ENCODE results near the gene ZNF581. TPM values are rescaled to one million over a fixed set of nuclear protein-coding genes. Genes with fewer than 3 reads are reported as not detected.

The ZNF581 gene
- total RNA-seq, 4 donors from 2014 or later, result 11.8 to 20.2 (median 14.0) TPM

DNA sequence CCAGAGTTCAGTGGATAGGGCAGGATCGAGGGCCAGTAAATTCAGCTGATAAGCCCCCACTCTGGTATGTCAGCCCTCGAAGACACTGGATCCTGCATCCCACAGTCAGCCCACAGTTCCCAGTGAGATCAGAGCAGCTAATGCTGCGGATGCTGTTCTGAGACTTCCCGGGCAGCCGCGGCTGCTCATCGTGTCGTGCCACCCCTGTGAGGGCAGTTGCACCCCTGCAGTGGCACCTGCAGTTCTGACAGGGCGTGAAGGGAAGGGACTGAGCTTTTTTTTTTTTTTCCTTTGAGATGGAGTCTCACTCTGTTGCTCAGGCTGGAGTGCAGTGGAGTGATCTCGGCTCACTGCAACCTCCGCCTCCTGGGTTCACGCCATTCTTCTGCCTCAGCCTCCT, 24.1 kb downstream of the ZNF581 start:
- intact Hi-C loops (cut with DNase I), result no loop called here
- no peaks in the 10 kb centered on the region for H3K9me3 ChIP-seq
- no peak for DNase-seq
- H3K4me1 ChIP-seq, result peaks cover 0 to 40% (median 5%) of the 10 kb centered on the region in 3 donors
- no peaks in the 10 kb centered on the region for H3K27me3 ChIP-seq
- 76% methylated on average over 12 of the region's 12 CpGs; no CpG with 5 or more reads in 1 of the 2 donors for WGBS, 2 donors
- peak overlapping the region in 3 of 4 donors; percentile 40 to 65 (median 57) for H3K27ac ChIP-seq
- TF ChIP-seq POLR2A (IDR thresholded peaks at IDR 0.05), result no peak
- TF ChIP-seq, protein P1, sequence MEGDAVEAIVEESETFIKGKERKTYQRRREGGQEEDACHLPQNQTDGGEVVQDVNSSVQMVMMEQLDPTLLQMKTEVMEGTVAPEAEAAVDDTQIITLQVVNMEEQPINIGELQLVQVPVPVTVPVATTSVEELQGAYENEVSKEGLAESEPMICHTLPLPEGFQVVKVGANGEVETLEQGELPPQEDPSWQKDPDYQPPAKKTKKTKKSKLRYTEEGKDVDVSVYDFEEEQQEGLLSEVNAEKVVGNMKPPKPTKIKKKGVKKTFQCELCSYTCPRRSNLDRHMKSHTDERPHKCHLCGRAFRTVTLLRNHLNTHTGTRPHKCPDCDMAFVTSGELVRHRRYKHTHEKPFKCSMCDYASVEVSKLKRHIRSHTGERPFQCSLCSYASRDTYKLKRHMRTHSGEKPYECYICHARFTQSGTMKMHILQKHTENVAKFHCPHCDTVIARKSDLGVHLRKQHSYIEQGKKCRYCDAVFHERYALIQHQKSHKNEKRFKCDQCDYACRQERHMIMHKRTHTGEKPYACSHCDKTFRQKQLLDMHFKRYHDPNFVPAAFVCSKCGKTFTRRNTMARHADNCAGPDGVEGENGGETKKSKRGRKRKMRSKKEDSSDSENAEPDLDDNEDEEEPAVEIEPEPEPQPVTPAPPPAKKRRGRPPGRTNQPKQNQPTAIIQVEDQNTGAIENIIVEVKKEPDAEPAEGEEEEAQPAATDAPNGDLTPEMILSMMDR (IDR thresholded peaks at IDR 0.05), result no peak
- peaks cover 61 to 99% (median 73%) of the 10 kb centered on the region in 3 donors for H3K36me3 ChIP-seq
- H3K4me3 ChIP-seq, result no peak overlapping the region

DNA sequence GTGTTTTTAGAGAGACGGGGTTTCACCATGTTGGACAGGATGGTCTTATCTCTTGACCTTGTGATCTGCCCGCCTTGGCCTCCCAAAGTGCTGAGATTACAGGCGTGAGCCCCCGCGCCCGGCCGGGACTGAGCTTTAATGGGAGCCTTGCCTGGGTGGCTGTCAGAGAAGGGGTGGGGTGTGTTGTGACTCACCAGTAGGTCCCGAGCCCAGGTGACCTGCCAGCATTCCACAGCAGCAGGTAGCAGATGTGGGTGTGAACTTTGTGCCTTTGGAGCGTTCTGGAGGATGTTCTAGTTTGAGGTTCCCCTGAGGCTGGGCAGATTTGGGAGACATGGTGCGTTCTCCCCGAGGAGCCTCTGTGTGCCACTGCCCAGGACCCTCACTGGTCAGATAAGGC, 24.5 kb downstream of the ZNF581 start:
- Histone ChIP-seq H3K4me1 (peaks cover 0 to 40% (median 5%) of the 10 kb centered on the region in 3 donors), H3K27ac (peak overlapping the region; percentile 12 to 65 (median 48)), H3K27me3 (no peaks in the 10 kb centered on the region), H3K9me3 (no peaks in the 10 kb centered on the region), H3K4me3 (no peak overlapping the region), H3K36me3 (peaks cover 57 to 99% (median 68%) of the 10 kb centered on the region in 3 donors)
- intact Hi-C loops (cut with DNase I), result no loop called here
- DNase-seq, result no peak
- TF ChIP-seq, protein P1 (IDR thresholded peaks at IDR 0.05), result no peak
- TF ChIP-seq POLR2A (IDR thresholded peaks at IDR 0.05), result no peak
- WGBS, 2 donors, result 31 to 37% methylated on average over 2 of the region's 11 CpGs

DNA sequence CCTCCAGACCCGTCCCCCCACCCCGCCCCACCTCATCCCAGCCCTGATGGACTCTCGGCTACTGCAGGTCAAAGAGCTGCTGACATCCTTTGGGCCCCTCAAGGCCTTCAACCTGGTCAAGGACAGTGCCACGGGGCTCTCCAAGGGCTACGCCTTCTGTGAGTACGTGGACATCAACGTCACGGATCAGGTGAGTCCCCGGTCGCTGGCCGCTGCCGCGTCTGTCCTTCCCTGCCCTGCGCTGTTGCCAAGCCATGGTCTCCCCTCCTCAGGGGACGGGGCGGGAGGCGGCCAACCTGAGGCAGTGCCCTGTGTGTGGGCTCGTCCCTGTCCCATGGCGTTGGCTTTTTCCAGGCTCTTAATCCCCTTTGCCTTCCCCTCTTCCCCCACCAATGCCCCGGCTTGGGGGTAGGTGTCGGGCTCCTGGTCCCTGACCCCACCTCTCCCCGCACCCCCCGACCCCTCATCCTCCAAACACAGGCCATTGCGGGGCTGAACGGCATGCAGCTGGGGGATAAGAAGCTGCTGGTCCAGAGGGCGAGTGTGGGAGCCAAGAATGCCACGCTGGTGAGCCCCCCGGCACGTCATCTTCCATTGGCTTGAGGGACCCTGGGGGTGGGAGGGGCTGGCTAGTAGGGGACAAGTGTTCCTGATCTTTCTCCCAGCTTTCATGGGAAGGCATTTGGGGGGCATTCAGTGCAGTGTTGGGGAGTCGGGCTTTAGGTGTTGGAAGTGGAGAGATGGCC, 25.3 kb downstream of the ZNF581 start:
- Histone ChIP-seq H3K27me3 (no peaks in the 10 kb centered on the region), H3K27ac (peak overlapping the region in 2 of 4 donors; percentile 40 to 65), H3K4me1 (peaks cover 0 to 48% (median 5%) of the 10 kb centered on the region in 3 donors), H3K36me3 (peaks cover 49 to 99% (median 60%) of the 10 kb centered on the region in 3 donors), H3K4me3 (no peak overlapping the region), H3K9me3 (no peaks in the 10 kb centered on the region)
- no peak for DNase-seq
- WGBS, 2 donors, result 80 to 93% methylated on average over 1 to 3 of the region's 30 CpGs
- intact Hi-C loops (cut with DNase I), result no loop called here
- TF ChIP-seq POLR2A (IDR thresholded peaks at IDR 0.05), result no peak
- TF ChIP-seq, protein P1 (IDR thresholded peaks at IDR 0.05), result no peak

DNA sequence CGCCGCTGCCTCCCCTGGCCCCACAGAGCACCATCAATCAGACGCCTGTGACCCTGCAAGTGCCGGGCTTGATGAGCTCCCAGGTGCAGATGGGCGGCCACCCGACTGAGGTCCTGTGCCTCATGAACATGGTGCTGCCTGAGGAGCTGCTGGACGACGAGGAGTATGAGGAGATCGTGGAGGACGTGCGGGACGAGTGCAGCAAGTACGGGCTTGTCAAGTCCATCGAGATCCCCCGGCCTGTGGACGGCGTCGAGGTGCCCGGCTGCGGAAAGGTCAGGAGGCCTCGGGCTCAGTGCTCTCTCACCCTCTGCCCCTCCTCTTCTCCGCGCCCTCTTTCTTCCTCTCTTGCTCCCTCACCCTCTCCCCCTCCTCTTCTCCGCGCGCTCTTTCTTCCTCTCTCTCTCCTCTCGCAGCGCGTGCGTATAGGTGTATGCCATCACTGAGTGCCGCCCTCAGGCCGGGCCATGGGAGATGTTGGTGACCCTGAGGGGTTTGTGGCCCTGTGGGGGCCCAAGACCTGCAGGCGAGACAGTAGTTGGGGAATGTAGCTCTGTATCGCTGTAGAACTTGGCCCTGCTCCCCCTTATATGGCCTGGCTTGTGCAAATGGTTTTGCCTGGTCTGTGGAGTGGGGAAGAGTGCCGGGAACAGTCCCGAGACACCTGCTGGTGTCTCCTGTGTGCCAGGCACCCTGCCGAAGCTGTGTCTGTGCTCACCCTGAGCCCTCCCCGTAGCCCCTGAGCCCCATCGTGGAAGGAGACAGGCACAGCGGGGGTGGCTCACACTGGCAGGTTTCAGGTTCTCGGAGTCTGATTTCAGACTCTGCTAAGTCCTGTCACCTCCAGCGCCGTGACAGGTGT, 26.2 kb downstream of the ZNF581 start:
- H3K4me3 ChIP-seq, result no peak overlapping the region
- intact Hi-C loops (cut with DNase I), result no loop called here
- H3K4me1 ChIP-seq, result peaks cover 7 to 57% (median 13%) of the 10 kb centered on the region in 3 donors
- H3K36me3 ChIP-seq, result peaks cover 47 to 96% (median 51%) of the 10 kb centered on the region in 3 donors
- no peak overlapping the region for H3K27ac ChIP-seq
- TF ChIP-seq, protein P1 (IDR thresholded peaks at IDR 0.05), result no peak
- no peak for TF ChIP-seq POLR2A (IDR thresholded peaks at IDR 0.05)
- H3K9me3 ChIP-seq, result no peaks in the 10 kb centered on the region
- 85 to 87% methylated on average over 27 to 29 of the region's 43 CpGs for WGBS, 2 donors
- DNase-seq, result no peak
- H3K27me3 ChIP-seq, result no peaks in the 10 kb centered on the region

All from esophagus squamous epithelium (tissue), 5 donors.